HUES64 (cell line): ENCODE results near the gene RAB29.

Source experiments
- H3K27ac ChIP-seq: 2 replicates; pipeline ENCODE4 v1.7.0; 2013; ENCODE audit warnings: low read depth, low read length, inconsistent platforms
- H3K27me3 ChIP-seq: 2 replicates; pipeline ENCODE4 v1.6.1; 2013; ENCODE audit warnings: mild to moderate bottlenecking, low read length; ENCODE audit not compliant: insufficient read depth
- H3K36me3 ChIP-seq: 2 replicates; pipeline ENCODE4 v1.6.1; 2013; ENCODE audit warnings: mild to moderate bottlenecking, low read length; ENCODE audit not compliant: insufficient read depth
- H3K4me1 ChIP-seq: 2 replicates; pipeline ENCODE4 v1.6.1; 2013; ENCODE audit warnings: mild to moderate bottlenecking, low read length, moderate library complexity; ENCODE audit not compliant: insufficient read depth
- H3K4me3 ChIP-seq: 2 replicates; pipeline ENCODE4 v1.5.1; 2013; ENCODE audit warnings: mild to moderate bottlenecking, low read length, moderate library complexity
- H3K9ac ChIP-seq: 2 replicates; pipeline ENCODE4 v1.6.1; 2013; ENCODE audit warnings: mild to moderate bottlenecking, low read depth, low read length
- H3K9me3 ChIP-seq: 2 replicates; pipeline ENCODE4 v1.6.1; 2013; ENCODE audit warnings: low read depth, low read length; ENCODE audit not compliant: insufficient read depth
- WGBS: fragments of 150-250, 120-280 bp; methylation state at CpG from one replicate; pipeline ENCODE4 v1.1.7; 2013; ENCODE audit warnings: missing lambda C conversion rate; 5-methylcytosine and 5-hydroxymethylcytosine counted together

The RAB29 gene

GRCh38 chr1:205810448-205811157, 35.3 kb upstream of the RAB29 start:
- H3K9me3 ChIP-seq: no peaks in the 10 kb centered on the region
- no peak overlapping the region for H3K27ac ChIP-seq
- H3K9ac ChIP-seq: no peak overlapping the region
- H3K27me3 ChIP-seq: no peaks in the 10 kb centered on the region; the same call in 1 of the 2 replicates
- H3K4me1 ChIP-seq: peaks cover 24% of the 10 kb centered on the region
- H3K4me3 ChIP-seq: no peak overlapping the region
- 87% methylated on average over 10 of the region's 12 CpGs for WGBS
- H3K36me3 ChIP-seq: peaks cover 19% of the 10 kb centered on the region

- Histone ChIP-seq H3K9ac (no peak overlapping the region), H3K27ac (no peak overlapping the region), H3K36me3 (peaks cover 19% of the 10 kb centered on the region), H3K9me3 (no peaks in the 10 kb centered on the region), H3K4me3 (no peak overlapping the region), H3K27me3 (no peaks in the 10 kb centered on the region; the same call in 1 of the 2 replicates), H3K4me1 (peaks cover 24% of the 10 kb centered on the region)
- 94% methylated on average over 14 of the region's 14 CpGs for WGBS
Observed at GRCh38 chr1:205809942-205810345, 34.7 kb upstream of the RAB29 start.

GRCh38 chr1:205809469-205809868, 34.2 kb upstream of the RAB29 start:
- 94% methylated on average over 3 of the region's 3 CpGs for WGBS
- Histone ChIP-seq H3K4me1 (peaks cover 22% of the 10 kb centered on the region), H3K9ac (no peak overlapping the region), H3K9me3 (no peaks in the 10 kb centered on the region), H3K36me3 (peaks cover 19% of the 10 kb centered on the region), H3K27me3 (no peaks in the 10 kb centered on the region; the same call in 1 of the 2 replicates), H3K27ac (no peak overlapping the region), H3K4me3 (no peak overlapping the region)

DNA sequence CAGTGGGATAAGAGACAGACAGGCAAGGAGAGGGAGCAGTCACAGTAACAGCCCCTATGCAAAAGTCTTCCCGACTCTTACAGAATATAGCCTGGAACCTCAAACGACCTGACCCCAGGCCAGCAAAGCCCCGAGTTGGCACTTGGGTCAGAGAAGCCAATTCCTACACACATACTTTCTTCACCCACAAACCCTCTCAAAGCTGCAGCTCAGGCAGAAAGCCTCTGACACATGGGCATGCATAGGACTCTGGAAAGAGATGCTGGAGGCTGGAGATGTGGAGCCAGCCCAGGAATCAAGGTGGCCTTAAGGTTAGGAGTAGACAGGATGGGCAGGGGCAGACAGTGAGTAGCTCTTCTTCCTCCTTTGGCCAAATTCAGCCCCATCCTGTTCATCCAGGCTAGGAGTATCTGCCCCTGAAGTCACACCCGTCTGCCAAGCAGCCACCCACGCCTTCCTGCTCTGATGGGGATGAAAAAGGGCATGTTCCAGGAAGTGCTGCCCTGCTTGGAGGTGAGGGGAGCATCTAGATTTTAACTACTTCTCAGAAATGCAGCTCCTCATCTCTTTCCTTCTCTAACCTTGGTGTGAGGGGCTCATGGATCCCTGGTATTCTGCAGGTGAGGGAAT, 29.9 kb upstream of the RAB29 start:
- Histone ChIP-seq H3K4me3 (no peak overlapping the region), H3K9me3 (no peaks in the 10 kb centered on the region), H3K4me1 (0 out of 2 replicates have a peak, but pooled peaks cover 3% of the 10 kb centered on the region), H3K9ac (no peak overlapping the region), H3K36me3 (peaks cover 16% of the 10 kb centered on the region), H3K27me3 (no peaks in the 10 kb centered on the region), H3K27ac (no peak overlapping the region)
- WGBS: 90% methylated on average over 5 of the region's 5 CpGs

DNA sequence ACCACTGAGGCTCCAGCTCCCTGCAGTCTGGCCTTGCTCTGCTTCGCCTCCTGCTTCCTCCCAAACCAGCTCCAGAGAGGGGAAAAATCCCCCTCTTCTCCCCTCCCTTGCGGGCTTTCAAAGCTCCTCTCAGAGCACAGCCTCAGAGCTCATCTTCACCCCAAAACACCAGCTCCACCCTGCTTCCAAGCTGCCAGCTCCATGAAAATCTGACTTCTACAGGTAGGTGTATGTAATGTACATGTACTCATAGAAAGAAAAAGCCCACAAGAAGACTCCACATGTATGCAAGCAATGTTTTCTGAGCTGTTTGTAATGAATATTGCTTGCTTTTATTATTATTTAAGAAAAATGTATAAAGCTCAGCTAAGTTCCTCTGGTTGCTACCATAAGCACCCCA, 29.3 kb upstream of the RAB29 start:
- 89% methylated on average over 2 of the region's 2 CpGs for WGBS
- 0 out of 2 replicates have a peak, but pooled peaks cover 3% of the 10 kb centered on the region for H3K4me1 ChIP-seq
- H3K27me3 ChIP-seq: no peaks in the 10 kb centered on the region
- no peak overlapping the region for H3K9ac ChIP-seq
- H3K27ac ChIP-seq: no peak overlapping the region
- no peaks in the 10 kb centered on the region for H3K9me3 ChIP-seq
- peaks cover 16% of the 10 kb centered on the region for H3K36me3 ChIP-seq
- no peak overlapping the region for H3K4me3 ChIP-seq

GRCh38 chr1:205803986-205804385, 28.7 kb upstream of the RAB29 start:
- Histone ChIP-seq H3K27ac (no peak overlapping the region), H3K36me3 (peaks cover 16% of the 10 kb centered on the region), H3K4me3 (no peak overlapping the region), H3K9ac (no peak overlapping the region), H3K4me1 (no peaks in the 10 kb centered on the region), H3K27me3 (no peaks in the 10 kb centered on the region), H3K9me3 (no peaks in the 10 kb centered on the region)
- 59% methylated on average over 3 of the region's 4 CpGs for WGBS

- H3K4me1 ChIP-seq: no peaks in the 10 kb centered on the region
- H3K36me3 ChIP-seq: peaks cover 30% of the 10 kb centered on the region
- H3K9me3 ChIP-seq: no peaks in the 10 kb centered on the region
- H3K9ac ChIP-seq: no peak overlapping the region
- H3K4me3 ChIP-seq: no peak overlapping the region
- WGBS: 99% methylated on average over 8 of the region's 8 CpGs
- H3K27me3 ChIP-seq: no peaks in the 10 kb centered on the region
- H3K27ac ChIP-seq: no peak overlapping the region
Observed at GRCh38 chr1:205802060-205802459, 26.8 kb upstream of the RAB29 start.

- H3K4me1 ChIP-seq: no peaks in the 10 kb centered on the region
- WGBS: 92% methylated on average over 7 of the region's 7 CpGs
- no peak overlapping the region for H3K9ac ChIP-seq
- no peak overlapping the region for H3K4me3 ChIP-seq
- no peak overlapping the region for H3K27ac ChIP-seq
- no peaks in the 10 kb centered on the region for H3K27me3 ChIP-seq
- no peaks in the 10 kb centered on the region for H3K9me3 ChIP-seq
- peaks cover 40% of the 10 kb centered on the region for H3K36me3 ChIP-seq
Observed at GRCh38 chr1:205800981-205801703, 25.9 kb upstream of the RAB29 start.

- WGBS: 68% methylated on average over 7 of the region's 7 CpGs
- H3K36me3 ChIP-seq: peaks cover 47% of the 10 kb centered on the region
- no peak overlapping the region for H3K9ac ChIP-seq
- H3K27ac ChIP-seq: no peak overlapping the region
- H3K4me3 ChIP-seq: no peak overlapping the region
- no peaks in the 10 kb centered on the region for H3K27me3 ChIP-seq
- no peaks in the 10 kb centered on the region for H3K4me1 ChIP-seq
- H3K9me3 ChIP-seq: no peaks in the 10 kb centered on the region
Observed at GRCh38 chr1:205800427-205800826, 25.1 kb upstream of the RAB29 start.

DNA sequence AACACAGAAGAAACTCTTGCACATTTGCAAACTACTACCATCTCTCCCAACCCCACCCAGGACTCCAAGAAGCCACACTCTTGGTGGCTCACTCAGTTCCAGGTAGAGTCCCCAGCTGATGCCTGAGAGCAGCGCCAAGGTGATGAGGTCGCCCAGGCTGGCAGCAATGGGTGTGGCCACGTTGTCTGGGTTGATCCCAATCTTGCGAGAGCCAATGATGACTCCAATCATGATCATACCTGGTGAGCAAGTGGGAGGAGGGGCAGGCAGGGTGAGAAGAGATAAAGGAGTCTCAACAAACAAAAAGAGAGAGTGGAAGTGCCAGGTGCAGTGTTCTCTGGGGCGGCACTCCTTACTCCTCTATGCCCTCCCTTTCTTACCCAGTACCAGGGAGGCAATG, 23.3 kb upstream of the RAB29 start:
- H3K36me3 ChIP-seq: peaks cover 65% of the 10 kb centered on the region
- H3K27me3 ChIP-seq: no peaks in the 10 kb centered on the region
- H3K27ac ChIP-seq: no peak overlapping the region
- no peaks in the 10 kb centered on the region for H3K4me1 ChIP-seq
- no peak overlapping the region for H3K4me3 ChIP-seq
- no peak overlapping the region for H3K9ac ChIP-seq
- WGBS: 71% methylated on average over 5 of the region's 5 CpGs
- no peaks in the 10 kb centered on the region for H3K9me3 ChIP-seq

GRCh38 chr1:205797168-205797567, 21.9 kb upstream of the RAB29 start:
- peaks cover 73% of the 10 kb centered on the region for H3K36me3 ChIP-seq
- H3K9me3 ChIP-seq: no peaks in the 10 kb centered on the region
- H3K4me3 ChIP-seq: no peak overlapping the region
- no peak overlapping the region for H3K27ac ChIP-seq
- H3K4me1 ChIP-seq: no peaks in the 10 kb centered on the region; the same call in 1 of the 2 replicates
- H3K27me3 ChIP-seq: no peaks in the 10 kb centered on the region
- no peak overlapping the region for H3K9ac ChIP-seq
- 90% methylated on average over 2 of the region's 2 CpGs for WGBS
